ENCODE results near the gene GPI.
A peak's percentile ranks its signal among the peaks of the same experiment; 100 is the strongest.
"Not testable (repeated sequence)": the region's sequence is repeated elsewhere in the genome, so short reads cannot be mapped to it uniquely, and the experiment has no call there.

The GPI gene

GRCh38 chr19:34364462-34364829 lies 550 bp upstream of the GPI start:
- DNase-seq (ENCODE audit: extremely low read depth, low read depth) = no peak
- TF ChIP-seq, protein P1, sequence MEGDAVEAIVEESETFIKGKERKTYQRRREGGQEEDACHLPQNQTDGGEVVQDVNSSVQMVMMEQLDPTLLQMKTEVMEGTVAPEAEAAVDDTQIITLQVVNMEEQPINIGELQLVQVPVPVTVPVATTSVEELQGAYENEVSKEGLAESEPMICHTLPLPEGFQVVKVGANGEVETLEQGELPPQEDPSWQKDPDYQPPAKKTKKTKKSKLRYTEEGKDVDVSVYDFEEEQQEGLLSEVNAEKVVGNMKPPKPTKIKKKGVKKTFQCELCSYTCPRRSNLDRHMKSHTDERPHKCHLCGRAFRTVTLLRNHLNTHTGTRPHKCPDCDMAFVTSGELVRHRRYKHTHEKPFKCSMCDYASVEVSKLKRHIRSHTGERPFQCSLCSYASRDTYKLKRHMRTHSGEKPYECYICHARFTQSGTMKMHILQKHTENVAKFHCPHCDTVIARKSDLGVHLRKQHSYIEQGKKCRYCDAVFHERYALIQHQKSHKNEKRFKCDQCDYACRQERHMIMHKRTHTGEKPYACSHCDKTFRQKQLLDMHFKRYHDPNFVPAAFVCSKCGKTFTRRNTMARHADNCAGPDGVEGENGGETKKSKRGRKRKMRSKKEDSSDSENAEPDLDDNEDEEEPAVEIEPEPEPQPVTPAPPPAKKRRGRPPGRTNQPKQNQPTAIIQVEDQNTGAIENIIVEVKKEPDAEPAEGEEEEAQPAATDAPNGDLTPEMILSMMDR (IDR thresholded peaks at IDR 0.05; ENCODE audit: low read depth, low read length, missing control alignments) = no peak
- H3K4me3 ChIP-seq (replicated peaks; ENCODE audit: low read depth, low read length) = peak overlapping the region; percentile 90

GRCh38 chr19:34365463-34366401 lies 736 bp downstream of the GPI start:
- TF ChIP-seq, protein P1 (IDR thresholded peaks at IDR 0.05; ENCODE audit: low read depth, low read length, missing control alignments) = no peak
- H3K4me3 ChIP-seq (replicated peaks; ENCODE audit: low read depth, low read length) = peak overlapping the region; percentile 90
- DNase-seq (ENCODE audit: extremely low read depth, low read depth) = no peak

GRCh38 chr19:34366738-34367623 lies 2.0 kb downstream of the GPI start:
- TF ChIP-seq, protein P1 (IDR thresholded peaks at IDR 0.05; ENCODE audit: low read depth, low read length, missing control alignments) = no peak
- no peak for DNase-seq (ENCODE audit: extremely low read depth, low read depth)
- peak overlapping the region; percentile 90 for H3K4me3 ChIP-seq (replicated peaks; ENCODE audit: low read depth, low read length)

GRCh38 chr19:34367624-34367957 lies 2.6 kb downstream of the GPI start:
- DNase-seq (ENCODE audit: extremely low read depth, low read depth) = no peak
- H3K4me3 ChIP-seq (replicated peaks; ENCODE audit: low read depth, low read length) = no peak overlapping the region
- TF ChIP-seq, protein P1 (IDR thresholded peaks at IDR 0.05; ENCODE audit: low read depth, low read length, missing control alignments) = no peak

- TF ChIP-seq, protein P1 (IDR thresholded peaks at IDR 0.05; ENCODE audit: low read depth, low read length, missing control alignments) = no peak
- no peak for DNase-seq (ENCODE audit: extremely low read depth, low read depth)
- H3K4me3 ChIP-seq (replicated peaks; ENCODE audit: low read depth, low read length) = no peak overlapping the region
These were observed 3.3 kb downstream of the GPI start for GRCh38 chr19:34368338-34368737.

DNA sequence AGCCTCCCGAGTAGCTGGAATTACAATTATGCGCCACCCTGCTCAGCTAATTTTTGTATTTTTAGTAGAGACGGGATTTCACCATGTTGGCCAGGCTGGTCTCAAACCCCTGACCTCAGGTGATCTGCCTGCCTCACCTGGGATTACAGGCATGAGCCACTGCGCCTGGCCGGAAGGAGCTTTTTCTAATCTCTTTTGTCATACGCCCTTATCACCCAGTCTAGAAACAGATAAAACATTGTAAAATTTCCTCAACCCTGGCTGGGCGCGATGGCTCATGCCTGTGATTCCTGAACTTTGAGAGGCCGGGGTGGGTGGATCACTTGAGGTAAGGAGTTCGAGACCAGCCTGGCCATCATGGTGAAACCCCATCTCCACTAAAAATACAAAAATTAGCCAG lies 4.2 kb downstream of the GPI start:
- DNase-seq (ENCODE audit: extremely low read depth, low read depth); H3K4me3 ChIP-seq (replicated peaks; ENCODE audit: low read depth, low read length): not testable (repeated sequence)

- TF ChIP-seq, protein P1 (IDR thresholded peaks at IDR 0.05; ENCODE audit: low read depth, low read length, missing control alignments) = no peak
- no peak for DNase-seq (ENCODE audit: extremely low read depth, low read depth)
- H3K4me3 ChIP-seq (replicated peaks; ENCODE audit: low read depth, low read length) = no peak overlapping the region
These were observed 5.1 kb downstream of the GPI start for GRCh38 chr19:34370117-34370516.
